ENCODE measurements around the gene EDAR. TPM values are rescaled to one million over a fixed set of nuclear protein-coding genes. Genes with fewer than 3 reads are reported as not detected.

Gene EDAR
- total RNA-seq, 1 donor from 2014 or later, result not detected

DNA sequence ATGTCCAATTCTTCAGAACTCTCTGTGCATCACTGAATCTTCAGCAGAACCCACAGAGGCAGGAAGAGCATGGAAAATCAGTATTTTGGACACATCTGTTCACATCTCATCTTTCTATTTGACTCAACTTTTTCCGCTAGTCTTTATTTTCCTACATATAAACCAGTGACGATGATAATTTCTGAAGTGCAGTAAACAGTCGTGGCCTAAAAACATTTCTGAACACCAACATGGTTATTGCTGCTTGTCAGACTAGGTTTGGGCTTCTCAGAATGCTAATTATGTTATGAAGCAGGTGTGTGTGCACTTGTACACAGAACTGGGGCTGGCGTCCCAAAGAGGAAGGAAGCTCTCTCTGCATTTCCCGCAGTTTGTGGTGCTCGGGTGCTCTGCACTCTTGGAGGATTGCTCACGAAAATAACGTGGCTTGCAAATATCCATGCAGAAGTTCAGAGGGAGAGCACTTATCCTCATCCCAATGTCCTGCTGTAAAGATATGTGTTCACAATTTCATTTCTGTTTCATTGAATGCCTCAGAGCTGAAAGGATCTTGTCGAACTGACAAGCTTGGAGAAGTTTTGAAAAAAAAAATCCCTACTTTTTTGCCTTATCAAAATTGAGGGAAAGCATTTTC, 50.8 kb downstream of the EDAR start:
- peak; percentile 14 for DNase-seq

DNA sequence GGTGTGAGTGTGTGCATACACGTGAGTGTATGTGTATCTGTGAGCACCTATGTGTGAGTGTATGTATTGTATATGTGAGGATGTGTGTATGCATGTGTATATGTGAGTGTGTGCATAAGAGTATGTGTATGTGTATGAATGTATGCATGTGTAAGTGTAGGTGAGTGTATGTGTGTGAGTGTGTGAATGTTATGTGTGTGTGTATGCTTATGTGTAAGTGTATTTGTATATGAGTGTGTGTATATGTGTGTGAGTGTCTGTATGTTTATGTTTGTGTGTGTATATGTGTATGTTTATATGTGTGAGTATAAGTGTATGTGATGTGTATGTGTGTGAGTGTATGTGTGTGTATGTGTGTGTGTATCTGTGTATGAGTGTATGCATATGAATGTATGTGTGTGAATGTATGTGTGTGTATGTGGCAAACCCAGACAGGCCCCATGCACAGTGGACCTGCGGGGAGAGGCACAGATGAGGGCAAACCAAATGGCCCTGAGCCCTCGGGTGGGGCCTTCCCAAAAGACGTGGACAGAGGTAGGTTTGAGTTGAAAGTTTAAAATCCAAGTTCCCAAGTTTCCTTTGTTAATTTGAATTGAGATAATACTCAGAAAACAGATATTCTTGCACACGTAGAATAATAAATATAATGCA, 51.5 kb downstream of the EDAR start:
- no peak for DNase-seq

DNA sequence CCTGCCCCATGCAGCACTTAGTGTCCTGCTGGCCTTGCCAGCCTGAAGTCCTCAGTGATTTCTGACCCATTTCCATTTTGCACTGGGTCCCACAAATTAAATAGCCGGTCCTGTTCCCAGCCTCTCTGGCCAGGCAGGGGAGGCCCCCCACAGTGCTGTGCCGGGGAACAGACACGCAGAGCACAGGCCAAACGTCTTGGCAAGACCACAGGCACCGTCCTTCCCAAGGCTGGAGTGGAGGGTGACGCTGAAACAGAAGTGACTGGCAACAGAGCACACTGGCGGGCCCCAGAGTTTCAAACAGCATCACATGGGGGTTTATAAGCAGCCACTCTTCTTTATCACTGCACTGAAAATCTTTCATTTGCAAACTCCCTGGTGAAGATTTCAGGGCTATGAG, 52.2 kb downstream of the EDAR start:
- DNase-seq, result no peak

DNA sequence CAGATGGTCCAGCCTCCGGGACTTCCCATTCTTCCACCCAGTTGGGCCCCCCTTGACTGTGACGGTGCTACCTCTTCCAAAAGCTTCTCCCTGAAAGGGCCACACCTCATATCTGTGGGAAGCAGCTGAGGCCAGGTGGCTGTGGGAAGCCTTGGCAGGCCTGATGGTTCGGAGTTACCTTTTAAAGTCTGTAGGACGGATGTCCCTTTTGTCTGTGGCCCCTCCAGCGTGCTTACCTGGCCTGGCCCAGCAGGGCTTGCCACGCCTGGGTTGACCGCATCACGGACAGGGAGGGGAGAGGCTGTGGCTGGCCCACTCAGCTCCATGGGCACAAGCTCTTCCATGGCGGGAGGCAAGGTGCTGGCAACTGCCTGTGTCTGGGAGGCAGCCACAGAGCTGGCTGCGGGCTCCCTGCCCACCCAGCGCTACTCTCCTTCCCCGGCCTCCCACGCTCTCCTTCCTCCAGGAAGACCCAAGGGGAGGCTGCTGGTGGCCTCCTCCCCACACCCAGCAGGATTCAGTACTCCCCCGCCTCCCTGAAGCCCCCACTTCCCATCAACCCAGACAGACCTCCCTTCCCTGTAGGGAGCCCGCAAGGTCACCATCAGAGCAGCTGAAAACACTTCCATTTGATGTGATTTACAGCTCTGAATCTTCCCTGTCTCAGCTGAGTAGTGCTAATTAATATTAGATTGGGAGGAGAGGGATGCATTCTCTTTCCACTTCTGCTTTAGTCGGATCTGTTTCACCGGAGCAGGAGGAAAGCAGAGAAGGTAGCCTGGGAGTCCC, 52.8 kb downstream of the EDAR start:
- no peak for DNase-seq

DNA sequence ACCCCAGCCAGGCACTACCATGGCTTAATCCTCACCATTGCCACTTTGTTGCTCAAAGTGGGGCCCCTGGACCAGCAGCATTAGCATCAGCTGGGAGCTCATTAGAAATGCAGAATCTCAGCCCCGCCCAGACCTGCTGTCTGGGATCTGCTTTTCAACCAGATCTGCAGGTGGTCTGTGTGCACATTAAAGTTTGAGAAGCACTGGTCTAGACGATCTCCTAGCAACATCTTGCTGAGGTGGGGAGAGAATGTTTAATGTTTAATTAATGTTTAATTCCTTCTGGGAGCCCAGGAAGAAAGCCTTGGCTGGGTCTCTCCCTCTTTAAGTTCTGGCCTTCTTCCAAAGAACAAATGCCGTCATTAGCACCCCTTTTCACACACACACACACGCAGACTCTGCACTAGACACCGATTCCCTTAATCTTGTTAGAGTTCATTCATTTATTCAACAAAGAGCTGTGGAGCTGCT, 53.7 kb downstream of the EDAR start:
- no peak for DNase-seq

DNA sequence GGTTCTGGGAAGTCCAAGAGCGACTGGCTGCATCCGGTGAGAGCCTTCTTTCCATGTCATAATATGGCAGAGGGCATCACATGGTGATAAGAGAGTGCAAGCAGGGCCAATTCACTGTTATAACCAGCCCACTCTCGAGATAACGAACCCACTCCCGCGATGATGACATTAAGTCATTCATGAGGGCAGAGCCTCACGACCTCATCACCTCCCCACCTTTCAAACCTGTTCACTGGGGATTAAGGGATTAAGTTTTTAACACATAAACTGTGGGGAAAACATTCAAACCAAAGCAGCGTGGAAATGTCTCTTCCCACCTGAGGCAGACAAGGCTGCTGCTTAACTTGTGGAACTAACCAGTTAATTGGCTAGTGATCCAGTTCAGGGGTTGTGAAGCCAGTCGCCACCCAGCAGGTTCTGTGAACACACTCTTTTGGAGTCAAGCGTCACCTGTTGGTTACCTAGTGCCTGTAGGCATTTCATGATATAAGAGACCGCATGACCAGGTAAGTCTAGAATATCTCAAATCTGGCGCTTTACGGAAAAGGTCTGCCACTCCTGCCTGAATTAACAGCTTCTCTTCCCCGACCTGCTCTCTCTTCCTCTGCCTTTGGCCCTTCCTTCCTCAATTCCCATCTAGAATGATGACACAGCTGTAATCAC, 54.3 kb downstream of the EDAR start:
- no peak for DNase-seq

- DNase-seq, result no peak
These were observed 54.9 kb downstream of the EDAR start for GRCh38 chr2:108934151-108934550.

GRCh38 chr2:108933691-108934117, 55.3 kb downstream of the EDAR start:
- DNase-seq, result no peak

GRCh38 chr2:108932736-108933332, 56.2 kb downstream of the EDAR start:
- no peak for DNase-seq

DNA sequence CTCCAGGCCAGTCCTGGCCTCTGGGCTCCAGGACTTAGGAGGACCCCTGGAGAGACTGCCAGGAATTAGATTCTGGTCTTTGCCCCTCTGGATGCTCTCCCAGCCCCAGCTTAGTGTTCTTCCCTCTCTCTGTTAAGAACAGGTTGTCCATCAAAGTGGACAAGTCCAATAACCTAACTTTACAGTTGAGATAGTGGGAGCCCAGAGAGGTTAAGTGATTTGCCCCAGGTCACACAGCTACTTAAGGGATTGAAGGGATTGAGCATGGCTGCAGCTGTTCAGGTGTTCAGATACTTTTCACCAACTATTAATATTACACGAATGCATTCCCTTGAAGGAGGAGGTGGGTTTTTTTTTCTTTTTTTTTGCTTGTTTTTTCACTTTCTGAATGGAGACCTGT, 57.6 kb downstream of the EDAR start:
- no peak for DNase-seq

DNA sequence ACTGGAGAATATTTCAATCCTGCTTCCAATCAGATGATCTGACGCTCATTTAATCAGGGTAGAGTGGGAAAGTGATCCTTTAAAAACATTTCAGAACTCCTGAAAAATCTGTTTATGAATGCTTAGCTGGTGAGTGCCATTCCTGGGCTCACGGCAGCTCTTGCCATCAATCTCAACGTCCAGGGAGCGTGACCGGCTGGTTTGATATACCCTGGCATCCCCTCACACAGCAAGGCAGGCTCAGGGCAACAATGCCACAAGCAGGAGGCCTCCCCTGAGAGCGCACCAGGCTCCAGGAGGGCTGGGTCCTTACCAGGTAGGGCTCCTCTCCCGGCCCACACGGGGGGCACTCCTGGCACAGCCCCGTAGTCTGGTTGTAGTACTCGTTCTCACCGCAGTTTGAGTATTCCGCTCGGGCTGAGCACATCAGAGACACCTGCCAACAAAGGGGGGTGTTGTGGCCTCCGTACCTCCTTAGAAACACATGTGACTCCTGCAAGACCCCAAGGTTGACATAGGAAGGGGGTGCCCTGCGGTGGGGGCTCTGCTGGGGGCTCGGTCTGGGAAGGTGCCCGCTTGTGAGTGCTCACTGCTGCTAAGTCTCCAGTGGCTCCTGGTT, 59.1 kb downstream of the EDAR start:
- no peak for DNase-seq

DNA sequence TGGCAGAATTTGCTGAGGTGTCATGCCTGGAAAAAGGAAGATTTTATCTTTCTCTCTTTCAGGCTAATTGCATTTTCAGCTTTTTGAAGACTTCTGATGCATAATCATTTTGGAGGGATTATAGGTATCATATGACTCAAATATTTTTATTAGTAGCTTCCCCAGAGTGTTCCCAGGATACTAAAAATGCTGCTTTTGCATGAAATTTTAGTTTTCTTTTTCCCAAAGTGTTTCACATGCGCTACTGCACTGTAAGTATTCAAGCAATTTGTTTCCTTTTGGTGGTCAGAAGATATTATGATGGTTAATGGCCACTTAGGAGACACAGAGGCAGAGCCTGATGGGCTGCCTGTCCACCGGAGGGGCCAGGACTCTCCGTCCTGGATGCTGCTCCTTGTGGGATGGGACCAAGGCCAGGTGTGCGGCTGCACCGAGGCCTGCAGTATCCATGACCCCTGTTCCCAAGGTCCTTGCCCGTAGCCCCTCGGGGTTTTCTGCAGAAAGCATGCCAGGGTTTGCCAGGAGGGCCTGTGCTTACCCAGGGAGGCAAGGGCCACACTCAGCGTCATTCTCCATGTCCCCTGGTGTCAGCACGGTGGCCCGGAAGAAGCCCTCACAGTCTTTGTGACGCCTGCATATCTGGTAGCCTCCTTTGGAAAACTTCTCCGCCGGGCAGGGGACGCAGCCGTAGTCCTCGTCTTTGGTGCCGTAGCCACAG, 60.2 kb downstream of the EDAR start:
- no peak for DNase-seq

DNA sequence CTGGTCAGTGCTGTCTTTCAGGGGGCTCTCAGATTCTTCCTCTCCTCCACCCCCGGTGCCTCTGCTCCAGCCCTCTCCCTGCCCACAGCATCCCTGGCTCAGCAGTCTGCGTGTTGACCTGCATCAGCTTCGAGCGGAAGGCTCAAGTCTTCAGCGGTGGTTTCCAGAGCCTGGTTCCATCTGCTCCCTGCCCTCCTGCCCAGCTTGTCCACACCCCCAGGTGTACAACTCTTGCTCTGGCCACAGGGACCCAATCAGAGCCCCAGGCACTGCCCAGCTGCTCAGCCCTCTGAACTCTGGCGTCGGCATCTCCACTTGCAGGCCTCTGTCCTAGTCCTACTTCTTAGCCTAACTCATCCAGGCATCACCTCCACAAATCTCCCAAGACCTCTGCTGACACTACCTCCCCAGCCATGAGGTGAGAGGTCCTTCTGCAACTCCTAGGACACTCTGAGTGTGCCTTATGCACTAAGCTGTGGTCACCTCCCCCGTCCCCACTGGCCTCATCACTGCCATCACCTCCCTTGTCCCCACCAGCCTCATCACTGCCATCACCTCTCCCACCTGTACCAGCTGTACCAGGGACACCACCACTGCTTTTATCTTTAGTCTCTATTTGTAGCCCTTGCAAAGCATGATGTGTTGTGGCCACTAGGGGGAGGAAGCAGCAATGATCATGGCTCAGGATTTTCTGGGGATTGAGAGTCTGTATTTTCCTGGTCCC, 60.9 kb downstream of the EDAR start:
- DNase-seq, result peak; percentile 78

DNA sequence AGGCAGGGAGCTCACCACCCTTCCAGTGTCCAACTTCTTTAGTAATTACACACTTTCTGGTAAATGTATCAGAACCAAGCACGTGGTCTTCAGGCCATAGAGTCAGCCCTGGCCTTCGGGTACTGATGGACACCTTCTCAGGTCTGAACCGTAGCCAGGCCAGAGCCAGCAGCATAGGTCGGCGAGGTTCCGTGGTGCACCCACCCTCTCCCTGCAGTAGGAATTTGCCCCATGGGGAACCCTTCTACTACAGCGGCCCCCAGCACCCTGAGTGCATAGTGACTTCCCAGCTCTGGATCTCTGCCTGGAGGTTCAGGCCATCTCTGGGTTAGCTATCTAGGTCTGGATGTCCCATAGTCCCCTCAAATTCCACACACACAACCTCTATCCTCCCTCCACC, 61.6 kb downstream of the EDAR start:
- no peak for DNase-seq

- DNase-seq, result no peak
These were observed 62.2 kb downstream of the EDAR start for GRCh38 chr2:108926561-108927380.

DNA sequence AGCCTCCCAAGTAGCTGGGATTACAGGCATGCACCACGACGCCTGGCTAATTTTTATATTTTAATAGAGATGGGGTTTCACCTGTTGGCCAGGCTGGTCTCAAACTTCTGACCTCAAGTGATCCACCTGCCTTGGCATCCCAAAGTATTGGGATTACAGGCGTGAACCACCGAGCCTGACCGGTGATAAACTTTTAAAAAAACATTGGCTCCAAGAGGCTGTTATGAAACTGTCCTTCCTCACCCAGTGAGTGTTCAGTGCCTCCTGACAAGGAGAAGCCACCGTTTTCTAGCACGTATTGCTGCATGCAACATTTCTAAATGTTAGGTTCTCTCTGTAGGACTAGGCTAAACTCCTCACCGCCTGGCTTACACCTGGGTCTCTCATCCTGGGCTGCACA, 63.3 kb downstream of the EDAR start:
- no peak for DNase-seq

- no peak for DNase-seq
These were observed 63.7 kb downstream of the EDAR start for GRCh38 chr2:108925286-108925685.

DNA sequence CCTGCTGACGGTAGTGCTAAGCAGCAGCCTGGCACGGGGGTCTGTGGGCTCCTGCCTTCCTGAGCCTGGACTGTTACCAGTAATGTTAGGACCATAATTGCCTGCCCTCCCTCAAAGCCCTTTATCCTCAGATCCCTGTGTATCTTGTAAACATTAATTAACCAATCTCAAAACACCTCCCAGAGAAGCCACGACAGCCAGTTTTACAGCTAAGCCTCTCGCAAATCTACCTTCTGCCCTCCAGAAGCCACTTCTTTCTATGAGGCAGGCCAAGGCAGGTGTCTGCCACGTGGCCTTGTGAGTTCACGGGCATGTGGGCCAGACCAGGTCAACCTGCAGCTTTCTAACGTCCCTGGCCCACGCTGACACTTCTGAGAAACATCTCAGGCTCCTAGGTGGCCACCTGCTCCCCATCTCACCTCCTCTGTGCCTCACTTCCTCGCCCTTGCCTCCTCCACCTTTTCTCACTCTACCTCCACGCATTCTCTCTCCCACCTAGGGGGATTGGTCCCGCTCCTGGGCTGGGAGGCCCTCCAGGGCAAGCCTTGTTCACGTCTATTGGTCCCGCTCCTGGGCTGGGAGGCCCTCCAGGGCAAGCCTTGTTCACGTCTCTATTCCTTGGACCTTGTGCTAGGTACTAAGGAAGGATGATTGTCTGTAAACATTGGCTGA, 64.3 kb downstream of the EDAR start:
- no peak for DNase-seq

Measured in dermis blood vessel endothelial cell (primary cell).